GM18526 (cell line): ENCODE measurements around the gene GPBP1L1.

Experiments used
- POLR2A ChIP-seq: IDR thresholded peaks from 3 replicates; pipeline ENCODE4 v1.6.1; 2011; ENCODE audit not compliant: insufficient read length; ENCODE audit errors: extremely low read depth

GPBP1L1 gene

GRCh38 chr1:45619149-45619921 lies 67.0 kb downstream of the GPBP1L1 start:
- no peak for TF ChIP-seq POLR2A

- no peak for TF ChIP-seq POLR2A
These were observed 68.7 kb downstream of the GPBP1L1 start for GRCh38 chr1:45617618-45618017.

- TF ChIP-seq POLR2A: no peak
These were observed 70.4 kb downstream of the GPBP1L1 start for GRCh38 chr1:45615885-45616284.

- no peak for TF ChIP-seq POLR2A
These were observed 73.3 kb downstream of the GPBP1L1 start for GRCh38 chr1:45612941-45613579.

GRCh38 chr1:45610589-45611226 lies 75.6 kb downstream of the GPBP1L1 start:
- TF ChIP-seq POLR2A: no peak

- TF ChIP-seq POLR2A: no peak
These were observed 77.9 kb downstream of the GPBP1L1 start for GRCh38 chr1:45608175-45609156.

- no peak for TF ChIP-seq POLR2A
These were observed 78.8 kb downstream of the GPBP1L1 start for GRCh38 chr1:45607404-45608074.

- TF ChIP-seq POLR2A: no peak
These were observed 82.1 kb downstream of the GPBP1L1 start for GRCh38 chr1:45604239-45604638.

- TF ChIP-seq POLR2A: no peak
These were observed 91.9 kb downstream of the GPBP1L1 start for GRCh38 chr1:45594412-45594811.

- TF ChIP-seq POLR2A: no peak
These were observed 96.5 kb downstream of the GPBP1L1 start for GRCh38 chr1:45589861-45590260.

- no peak for TF ChIP-seq POLR2A
These were observed 99.6 kb downstream of the GPBP1L1 start for GRCh38 chr1:45586769-45587168.

- no peak for TF ChIP-seq POLR2A
These were observed 100.7 kb downstream of the GPBP1L1 start for GRCh38 chr1:45585496-45586075.

- no peak for TF ChIP-seq POLR2A
These were observed 101.3 kb downstream of the GPBP1L1 start for GRCh38 chr1:45585110-45585426.
